H9 (cell line): Measurements from ENCODE around the gene NAPB. TPM values are rescaled to one million over a fixed set of nuclear protein-coding genes. Genes with fewer than 3 reads are reported as not detected.

Experiments
- DNase-seq: peaks from one replicate; pipeline ENCODE4 v3.0.0-alpha.2; 2017
- H2AFZ ChIP-seq: one replicate; pipeline ENCODE4 v1.6.1; 2013; ENCODE audit warnings: mild to moderate bottlenecking, low read length, control low read depth, moderate library complexity
- H2AK5ac ChIP-seq: 2 replicates; pipeline ENCODE4 v1.6.1; 2013; ENCODE audit warnings: low read length, control low read depth, mixed read lengths; ENCODE audit not compliant: insufficient read length
- H2BK120ac ChIP-seq: one replicate; pipeline ENCODE4 v1.6.1; 2013; ENCODE audit warnings: low read depth, mild to moderate bottlenecking, low read length, control low read depth, inconsistent platforms; ENCODE audit not compliant: poor library complexity, severe bottlenecking
- H2BK12ac ChIP-seq: 2 replicates; pipeline ENCODE4 v1.6.1; 2013; ENCODE audit warnings: low read length, control low read depth, mixed read lengths, low read depth; ENCODE audit not compliant: insufficient read length
- H2BK15ac ChIP-seq: 2 replicates; pipeline ENCODE4 v1.6.1; 2013; ENCODE audit warnings: low read depth, low read length, control low read depth
- H2BK20ac ChIP-seq: one replicate; pipeline ENCODE4 v1.6.1; 2013; ENCODE audit warnings: low read depth, mild to moderate bottlenecking, low read length, control low read depth, inconsistent platforms; ENCODE audit not compliant: poor library complexity, severe bottlenecking
- H2BK5ac ChIP-seq: 2 replicates; pipeline ENCODE4 v1.6.1; 2013; ENCODE audit warnings: low read length, control low read depth, mixed read lengths; ENCODE audit not compliant: insufficient read length
- H3K14ac ChIP-seq: 2 replicates; pipeline ENCODE4 v1.6.1; 2013; ENCODE audit warnings: low read length, control low read depth; ENCODE audit not compliant: insufficient read depth
- H3K18ac ChIP-seq: 2 replicates; pipeline ENCODE4 v1.6.1; 2013; ENCODE audit warnings: low read depth, mild to moderate bottlenecking, mixed read lengths, low read length, control low read depth; ENCODE audit not compliant: insufficient read length
- H3K23ac ChIP-seq: 2 replicates; pipeline ENCODE4 v1.6.1; 2013; ENCODE audit warnings: low read length, control low read depth, mixed read lengths, low read depth; ENCODE audit not compliant: insufficient read length
- H3K23me2 ChIP-seq: 2 replicates; pipeline ENCODE4 v1.6.1; 2013; ENCODE audit warnings: low read depth, mild to moderate bottlenecking, mixed read lengths, low read length, control low read depth; ENCODE audit not compliant: insufficient read length, poor library complexity, severe bottlenecking
- H3K27ac ChIP-seq: 2 replicates; pipeline ENCODE4 v1.5.1; 2013; ENCODE audit warnings: low read length, control low read depth, mixed read lengths, low read depth; ENCODE audit not compliant: insufficient read length
- H3K27me3 ChIP-seq: 2 replicates; pipeline ENCODE4 v1.6.1; 2013; ENCODE audit warnings: low read length, control low read depth, inconsistent platforms; ENCODE audit not compliant: insufficient read depth
- H3K4ac ChIP-seq: 2 replicates; pipeline ENCODE4 v1.6.1; 2013; ENCODE audit warnings: low read depth, mild to moderate bottlenecking, control low read depth, inconsistent platforms, low read length, moderate library complexity
- H3K4me1 ChIP-seq: 2 replicates; pipeline ENCODE4 v1.6.1; 2013; ENCODE audit warnings: low read length, control low read depth, inconsistent platforms; ENCODE audit not compliant: insufficient read depth
- H3K4me2 ChIP-seq: 2 replicates; pipeline ENCODE4 v1.6.1; 2013; ENCODE audit warnings: low read length, control low read depth, mixed read lengths; ENCODE audit not compliant: insufficient read length, insufficient read depth
- H3K56ac ChIP-seq: 2 replicates; pipeline ENCODE4 v1.6.1; 2013; ENCODE audit warnings: low read depth, mild to moderate bottlenecking, mixed read lengths, low read length, control low read depth; ENCODE audit not compliant: insufficient read length
- H3K79me1 ChIP-seq: 2 replicates; pipeline ENCODE4 v1.6.1; 2013; ENCODE audit warnings: low read depth, mild to moderate bottlenecking, moderate library complexity, low read length, control low read depth, inconsistent platforms; ENCODE audit not compliant: insufficient read depth, poor library complexity, severe bottlenecking
- H3K79me2 ChIP-seq: 2 replicates; pipeline ENCODE4 v1.6.1; 2013; ENCODE audit warnings: low read length, control low read depth, inconsistent platforms; ENCODE audit not compliant: insufficient read depth
- H3K9ac ChIP-seq: 2 replicates; pipeline ENCODE4 v1.6.1; 2013; ENCODE audit warnings: low read length, control low read depth, mixed read lengths; ENCODE audit not compliant: insufficient read length; ENCODE audit errors: extremely low read depth
- H3K9me3 ChIP-seq: one replicate; pipeline ENCODE4 v1.6.1; 2013; ENCODE audit warnings: low read depth, low read length, inconsistent platforms; ENCODE audit not compliant: control insufficient read depth
- H3T11ph ChIP-seq: one replicate; pipeline ENCODE4 v1.6.1; 2013; ENCODE audit warnings: mild to moderate bottlenecking, low read length, control low read depth, inconsistent platforms
- H4K20me1 ChIP-seq: one replicate; pipeline ENCODE4 v1.6.1; 2013; ENCODE audit not compliant: control insufficient read depth, insufficient read length, insufficient read depth
- H4K5ac ChIP-seq: 2 replicates; pipeline ENCODE4 v1.6.1; 2013; ENCODE audit warnings: low read depth, mild to moderate bottlenecking, mixed read lengths, low read length, control low read depth; ENCODE audit not compliant: insufficient read length
- H4K8ac ChIP-seq: replicated peaks from 2 replicates; pipeline ENCODE4 v1.6.1; 2013; ENCODE audit warnings: low read length, control low read depth, mixed read lengths, low read depth; ENCODE audit not compliant: insufficient read length
- H4K91ac ChIP-seq: 2 replicates; pipeline ENCODE4 v1.6.1; 2013; ENCODE audit warnings: low read depth, mild to moderate bottlenecking, moderate library complexity, mixed read lengths, low read length, control low read depth; ENCODE audit not compliant: insufficient read length
- H3K27ac Mint-ChIP-seq, 3 experiments: 2 replicates in 2 of 3; 3 replicates in 1 of 3; pipeline ENCODE4 v1.8.0; 2020 to 2021; ENCODE audit warnings: mixed read lengths in 3 of 3, mild to moderate bottlenecking in 1 of 3, moderate library complexity in 1 of 3
- H3K27me3 Mint-ChIP-seq: 2 replicates; pipeline ENCODE4 v1.8.0; 2021; ENCODE audit warnings: low read depth, mild to moderate bottlenecking, moderate library complexity, mixed read lengths
- H3K36me3 Mint-ChIP-seq, 3 experiments: 2 replicates in 2 of 3; 3 replicates in 1 of 3; pipeline ENCODE4 v1.8.0; 2020 to 2021; ENCODE audit warnings: low read depth in 3 of 3, mixed read lengths in 3 of 3; ENCODE audit not compliant: insufficient read depth in 1 of 3
- H3K4me1 Mint-ChIP-seq, 2 experiments: 2 replicates each; pipeline ENCODE4 v1.8.0; 2020; ENCODE audit warnings: mixed read lengths in 2 of 2
- H3K4me3 Mint-ChIP-seq, 2 experiments: 2 replicates in 1 of 2; 3 replicates in 1 of 2; pipeline ENCODE4 v1.8.0; 2020 to 2021; ENCODE audit warnings: mild to moderate bottlenecking in 2 of 2, mixed read lengths in 2 of 2, moderate library complexity in 1 of 2
- H3K9me3 Mint-ChIP-seq, 2 experiments: 2 replicates in 1 of 2; 3 replicates in 1 of 2; pipeline ENCODE4 v1.8.0; 2020; ENCODE audit warnings: mild to moderate bottlenecking in 2 of 2, mixed read lengths in 2 of 2, moderate library complexity in 1 of 2
- CTCF ChIP-seq: fragments of 200-600 bp; sonication (generic); conservative IDR thresholded peaks from 3 replicates; pipeline ENCODE4 v1.8.0; 2021; ENCODE audit warnings: antibody characterized with exemption, mild to moderate bottlenecking
- WGBS: extraction: QIAGEN DNeasy Blood & Tissue Kit; methylation state at CpG from one replicate; pipeline ENCODE4 v1.1.7; 2013; ENCODE audit warnings: missing lambda C conversion rate, low lambda C conversion rate, mixed read lengths; ENCODE audit not compliant: insufficient read length; ENCODE audit errors: extremely low coverage; 5-methylcytosine and 5-hydroxymethylcytosine counted together
- total RNA-seq: library from RNA; stranded (reverse); gene quantifications from 2 replicates; pipeline ENCODE4 v1.2.1, GENCODE V29; 2021

Gene NAPB
- total RNA-seq, 1 experiment from 2014 or later, result 10.4 TPM

GRCh38 chr20:23390091-23390774 lies 31.1 kb downstream of the NAPB start:
- no peak overlapping the region for H3K23ac ChIP-seq
- H2BK15ac ChIP-seq, result no peak overlapping the region
- H3K4ac ChIP-seq, result no peak overlapping the region
- no peak overlapping the region for H4K91ac ChIP-seq
- H2BK5ac ChIP-seq, result no peak overlapping the region
- no peaks in the 10 kb centered on the region for H3K79me2 ChIP-seq
- H3K9ac ChIP-seq, result no peak overlapping the region
- no peak overlapping the region for H4K8ac ChIP-seq
- no peak overlapping the region for H3K14ac ChIP-seq
- H2BK12ac ChIP-seq, result no peak overlapping the region
- TF ChIP-seq CTCF, result no peak
- Mint-ChIP-seq H3K27me3 (no peaks in the 10 kb centered on the region), H3K27ac (peak overlapping the region in 2 of 3 experiments; percentile 34 to 64; a peak in 2 of 7 replicates), H3K4me1 (peaks cover 39 to 52% of the 10 kb centered on the region in 2 experiments), H3K36me3 (peaks cover 35 to 67% (median 53%) of the 10 kb centered on the region in 3 experiments), H3K4me3 (no peak overlapping the region), H3K9me3 (no peaks in the 10 kb centered on the region)
- H3T11ph ChIP-seq, result no peak overlapping the region
- H3K18ac ChIP-seq, result no peak overlapping the region
- H3K9me3 ChIP-seq, result no peaks in the 10 kb centered on the region
- no peak overlapping the region for H2BK20ac ChIP-seq
- DNase-seq, result no peak
- no peaks in the 10 kb centered on the region for H4K20me1 ChIP-seq
- H3K4me2 ChIP-seq, result no peak overlapping the region
- H3K27ac ChIP-seq, result no peak overlapping the region
- H3K4me1 ChIP-seq, result peaks cover 6% of the 10 kb centered on the region; the same call in 1 of the 2 replicates
- H4K5ac ChIP-seq, result no peak overlapping the region
- no peak overlapping the region for H2AK5ac ChIP-seq
- peaks cover 4% of the 10 kb centered on the region for H3K79me1 ChIP-seq
- no peaks in the 10 kb centered on the region for H3K23me2 ChIP-seq
- H2BK120ac ChIP-seq, result no peak overlapping the region
- no peak overlapping the region for H2AFZ ChIP-seq
- H3K56ac ChIP-seq, result no peak overlapping the region
- WGBS, result no CpG with 5 or more reads among the region's 1 CpG
- no peaks in the 10 kb centered on the region for H3K27me3 ChIP-seq
